GM10248 (cell line): ENCODE measurements around the gene ACOD1.

Source experiments
- CTCF ChIA-PET: fragments of 300-600 bp; sonication (Branson Sonifier 250); formaldehyde crosslinking; extraction: SDS; loops from one replicate; lab custom pipeline; 2021; ENCODE audit warnings: antibody characterized with exemption; lab: Yijun Ruan, JAX
- POLR2A ChIA-PET: fragments of 350-650 bp; sonication (Branson Sonifier 250); formaldehyde crosslinking; extraction: SDS; loops from one replicate; lab custom pipeline; 2020; ENCODE audit warnings: antibody characterized with exemption; lab: Yijun Ruan, JAX
- DNase-seq: peaks from one replicate; pipeline ENCODE4 v3.0.0; 2012; ENCODE audit errors: extremely low spot score
- TF ChIP-seq, protein P1 (sequence below): IDR thresholded peaks from 2 replicates; pipeline ENCODE4 v1.5.1; 2012; ENCODE audit warnings: mild to moderate bottlenecking, low read depth; ENCODE audit errors: extremely low read depth, missing control alignments, control extremely low read depth

ACOD1 gene

GRCh38 chr13:76991432-76991795, 43.1 kb downstream of the ACOD1 start:
- TF ChIP-seq, protein P1, sequence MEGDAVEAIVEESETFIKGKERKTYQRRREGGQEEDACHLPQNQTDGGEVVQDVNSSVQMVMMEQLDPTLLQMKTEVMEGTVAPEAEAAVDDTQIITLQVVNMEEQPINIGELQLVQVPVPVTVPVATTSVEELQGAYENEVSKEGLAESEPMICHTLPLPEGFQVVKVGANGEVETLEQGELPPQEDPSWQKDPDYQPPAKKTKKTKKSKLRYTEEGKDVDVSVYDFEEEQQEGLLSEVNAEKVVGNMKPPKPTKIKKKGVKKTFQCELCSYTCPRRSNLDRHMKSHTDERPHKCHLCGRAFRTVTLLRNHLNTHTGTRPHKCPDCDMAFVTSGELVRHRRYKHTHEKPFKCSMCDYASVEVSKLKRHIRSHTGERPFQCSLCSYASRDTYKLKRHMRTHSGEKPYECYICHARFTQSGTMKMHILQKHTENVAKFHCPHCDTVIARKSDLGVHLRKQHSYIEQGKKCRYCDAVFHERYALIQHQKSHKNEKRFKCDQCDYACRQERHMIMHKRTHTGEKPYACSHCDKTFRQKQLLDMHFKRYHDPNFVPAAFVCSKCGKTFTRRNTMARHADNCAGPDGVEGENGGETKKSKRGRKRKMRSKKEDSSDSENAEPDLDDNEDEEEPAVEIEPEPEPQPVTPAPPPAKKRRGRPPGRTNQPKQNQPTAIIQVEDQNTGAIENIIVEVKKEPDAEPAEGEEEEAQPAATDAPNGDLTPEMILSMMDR: no peak
- CTCF ChIA-PET: interaction anchor here (1.0 to 6.3 kb wide), 4 partner anchors 10 to 34 kb away, joined by 3 to 57 read pairs (median 11); no protein-coding TSS in a partner anchor
- POLR2A ChIA-PET: no interaction called here
- DNase-seq: peak; percentile 65

- ChIA-PET POLR2A (no interaction called here), CTCF (interaction anchor here (1.0 to 6.3 kb wide), 4 partner anchors 10 to 33 kb away, joined by 3 to 57 read pairs (median 11); no protein-coding TSS in a partner anchor)
- TF ChIP-seq, protein P1: no peak
- peak; percentile 97 for DNase-seq
These were observed 43.7 kb downstream of the ACOD1 start, which contains the start of gene CLN5 for GRCh38 chr13:76991796-76992547. Gene CLN5 (plus strand): TSS chr13:76992081. CDS start chr13:76992099, 18 bp downstream.

DNA sequence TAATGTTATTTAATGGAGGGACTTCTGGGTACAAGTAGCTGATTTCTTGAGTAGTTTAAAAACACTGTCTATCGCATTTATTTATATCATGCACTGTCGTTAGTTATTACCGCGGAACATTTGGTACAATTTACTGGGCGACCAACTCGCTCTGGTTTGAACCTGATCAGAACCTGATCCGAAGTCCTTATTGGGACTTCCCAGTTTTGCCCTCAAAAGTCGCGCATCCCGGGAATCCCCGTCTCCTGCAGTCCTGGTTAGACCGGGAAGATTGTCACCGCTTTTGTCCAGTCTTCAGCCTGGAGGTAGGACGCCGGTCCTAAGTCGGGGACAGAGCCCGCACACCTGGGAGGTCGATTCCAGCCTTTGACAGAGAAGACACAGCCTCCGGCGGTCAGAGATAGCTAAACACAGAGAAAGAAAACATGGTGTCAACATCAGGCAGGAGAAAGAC, 44.3 kb downstream of the ACOD1 start:
- DNase-seq: no peak
- CTCF ChIA-PET: interaction anchor here (1.6 to 6.3 kb wide), 3 partner anchors 9 to 14 kb away, joined by 6 to 57 read pairs (median 16); no protein-coding TSS in a partner anchor
- TF ChIP-seq, protein P1: no peak
- POLR2A ChIA-PET: interaction anchor here (0.8 kb wide), 1 partner anchor 11 kb away, joined by 3 read pairs; no protein-coding TSS in a partner anchor

- POLR2A ChIA-PET: interaction anchor here (0.8 kb wide), 1 partner anchor 10 kb away, joined by 3 read pairs; no protein-coding TSS in a partner anchor
- TF ChIP-seq, protein P1: no peak
- CTCF ChIA-PET: interaction anchor here (1.6 to 6.3 kb wide), 3 partner anchors 9 to 13 kb away, joined by 6 to 57 read pairs (median 16); no protein-coding TSS in a partner anchor
- DNase-seq: no peak
These were observed 44.7 kb downstream of the ACOD1 start for GRCh38 chr13:76993021-76993420.

DNA sequence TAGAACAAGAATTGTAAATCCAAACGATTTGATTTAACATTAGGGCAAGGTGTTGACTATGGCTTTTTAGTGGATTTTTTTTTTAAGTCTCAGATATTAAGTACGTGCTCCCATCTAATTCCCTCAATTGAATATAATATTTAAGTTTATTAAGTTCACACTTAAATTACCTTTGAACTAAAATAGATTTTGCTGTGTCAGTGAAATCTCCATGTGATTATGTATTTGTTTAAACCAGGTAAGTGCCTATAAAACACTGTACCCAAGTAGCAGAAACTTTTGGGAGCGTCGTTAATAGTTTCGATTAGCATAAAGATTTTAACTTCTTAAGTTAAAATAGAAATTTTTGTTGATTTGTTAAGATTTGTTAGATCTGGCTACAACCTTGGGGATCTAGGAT, 45.2 kb downstream of the ACOD1 start:
- DNase-seq: no peak
- CTCF ChIA-PET: interaction anchor here (2.9 to 6.3 kb wide), 2 partner anchors 8 to 13 kb away, joined by 16 to 57 read pairs; no protein-coding TSS in a partner anchor
- POLR2A ChIA-PET: no interaction called here
- TF ChIP-seq, protein P1: no peak

GRCh38 chr13:76994281-76994680, 46.0 kb downstream of the ACOD1 start:
- CTCF ChIA-PET: interaction anchor here (0.8 to 6.3 kb wide), 3 partner anchors 14 to 559 kb away, joined by 3 to 57 read pairs (median 3); no protein-coding TSS in a partner anchor
- POLR2A ChIA-PET: no interaction called here
- no peak for DNase-seq
- TF ChIP-seq, protein P1: no peak
